Common myeloid progenitor, CD34-positive (primary cell): ENCODE data around the gene SYCE3.

ENCODE experiments used
- CTCF ChIA-PET: fragments of 350-600 bp; sonication (Branson Sonifier 250); formaldehyde crosslinking; loops from one replicate; lab custom pipeline; 2021; ENCODE audit warnings: antibody characterized with exemption; lab: Charles Lee
- POLR2A ChIA-PET: fragments of 350-600 bp; sonication (Branson Sonifier 250); formaldehyde crosslinking; loops from one replicate; lab custom pipeline; 2021; ENCODE audit warnings: antibody characterized with exemption; lab: Charles Lee
- DNase-seq, 3 donors: peaks; one replicate each; pipeline versions ENCODE4 v3.0.0 to v3.0.0-alpha.2; 2013
- H3K27ac ChIP-seq, 2 experiments: 1 replicate in 1 of 2; 2 replicates in 1 of 2; pipeline ENCODE4 v1.7.0; 2013; ENCODE audit warnings: inconsistent platforms in 2 of 2, low read length in 2 of 2, mild to moderate bottlenecking in 2 of 2, low read depth in 1 of 2, moderate library complexity in 1 of 2; ENCODE audit not compliant: severe bottlenecking in 2 of 2, insufficient read depth in 1 of 2, poor library complexity in 1 of 2
- H3K27me3 ChIP-seq, 5 experiments: replicated peaks in 2 of 5; 1 replicate in 3 of 5; 2 replicates in 2 of 5; pipeline versions ENCODE4 v1.6.1 to v1.7.0; 2013; ENCODE audit warnings: low read length in 4 of 5, mild to moderate bottlenecking in 2 of 5, moderate library complexity in 2 of 5, inconsistent platforms in 1 of 5; ENCODE audit not compliant: insufficient read depth in 5 of 5, control insufficient read depth in 4 of 5
- H3K36me3 ChIP-seq, 4 experiments: 1 replicate in 2 of 4; 2 replicates in 2 of 4; pipeline versions ENCODE4 v1.6.1 to v1.7.0; 2013; ENCODE audit warnings: low read length in 3 of 4, control low read depth in 1 of 4, mild to moderate bottlenecking in 1 of 4; ENCODE audit not compliant: control insufficient read depth in 4 of 4, insufficient read depth in 4 of 4
- H3K4me1 ChIP-seq, 4 experiments: 1 replicate in 3 of 4; 2 replicates in 1 of 4; pipeline versions ENCODE4 v1.6.1 to v1.7.1; 2013; ENCODE audit warnings: low read length in 3 of 4, mild to moderate bottlenecking in 3 of 4, control low read depth in 1 of 4, inconsistent platforms in 1 of 4, moderate library complexity in 1 of 4; ENCODE audit not compliant: control insufficient read depth in 4 of 4, insufficient read depth in 4 of 4; ENCODE audit errors: control extremely low read depth in 1 of 4
- H3K4me3 ChIP-seq, 7 experiments: 1 replicate in 4 of 7; 2 replicates in 3 of 7; pipeline versions ENCODE4 v1.5.1 to v1.7.0; 2013; ENCODE audit warnings: mild to moderate bottlenecking in 7 of 7, low read length in 6 of 7, moderate library complexity in 6 of 7, inconsistent platforms in 2 of 7, low read depth in 2 of 7, control low read depth in 1 of 7; ENCODE audit not compliant: insufficient read depth in 4 of 7, control insufficient read depth in 1 of 7; ENCODE audit errors: extremely low read depth in 1 of 7
- H3K9me3 ChIP-seq, 5 experiments: 1 replicate in 4 of 5; 2 replicates in 1 of 5; pipeline versions ENCODE4 v1.6.1 to v1.7.1; 2013; ENCODE audit warnings: low read length in 4 of 5, mild to moderate bottlenecking in 2 of 5, inconsistent platforms in 1 of 5, low read depth in 1 of 5, moderate library complexity in 1 of 5; ENCODE audit not compliant: control insufficient read depth in 4 of 5, insufficient read depth in 2 of 5; ENCODE audit errors: control extremely low read depth in 1 of 5
- WGBS: methylation state at CpG from one replicate; pipeline ENCODE4 v1.1.5; 2013; ENCODE audit not compliant: insufficient coverage; 5-methylcytosine and 5-hydroxymethylcytosine counted together

Gene SYCE3

DNA sequence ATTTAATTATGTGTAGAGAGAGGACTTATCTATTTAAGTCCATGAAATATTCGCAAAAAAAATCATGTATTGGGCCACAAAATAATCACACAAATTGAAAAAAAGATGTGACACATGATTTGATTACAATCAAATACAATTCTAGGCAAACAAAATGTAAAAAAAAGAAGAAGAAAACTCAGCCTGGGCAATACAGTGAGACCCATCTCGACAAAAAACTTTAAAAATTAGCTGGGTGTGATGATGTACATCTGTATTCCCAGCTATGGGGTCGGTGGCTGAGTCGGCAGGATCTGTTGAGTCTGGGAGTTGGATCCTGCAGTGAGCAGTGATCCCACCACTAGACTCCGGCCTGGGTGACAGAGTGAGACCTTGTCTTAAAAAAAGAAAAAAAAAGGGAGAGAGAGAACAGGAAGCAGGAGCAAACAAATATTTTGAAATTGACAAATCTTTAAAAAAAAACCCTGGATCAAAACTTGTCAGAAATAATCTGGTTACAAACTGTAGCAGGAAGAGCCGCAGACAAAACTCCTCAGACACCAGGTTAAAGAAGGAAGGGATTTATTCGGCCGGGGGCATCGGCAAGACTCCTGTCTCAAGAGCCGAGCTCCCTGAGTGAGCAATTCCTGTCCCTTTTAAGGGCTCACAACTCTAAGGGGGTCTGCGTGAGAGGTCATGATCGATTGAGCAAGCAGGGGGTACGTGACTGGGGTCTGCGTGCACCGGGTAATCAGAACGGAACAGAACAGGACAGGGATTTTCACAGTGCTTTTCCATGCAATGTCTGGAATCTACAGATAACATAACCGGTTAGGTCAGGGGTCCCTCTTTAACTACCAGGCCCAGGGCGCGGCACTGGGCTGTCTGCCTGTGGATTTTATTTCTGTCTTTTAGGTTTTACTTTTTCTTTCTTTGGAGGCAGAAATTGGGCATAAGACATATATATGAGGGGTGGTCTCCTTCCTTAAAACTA, 29.6 kb downstream of the SYCE3 start:
- Histone ChIP-seq H3K36me3 (no peaks in the 10 kb centered on the region), H3K9me3 (no peaks in the 10 kb centered on the region), H3K4me1 (peaks cover 2 to 54% (median 43%) of the 10 kb centered on the region in 4 experiments), H3K27me3 (peaks cover 0 to 41% (median 3%) of the 10 kb centered on the region in 5 experiments), H3K4me3 (peak overlapping the region in 2 of 7 experiments; percentile 62 to 86), H3K27ac (peak overlapping the region in 1 of 2 experiments; percentile 43)
- no peak for DNase-seq
- 95% methylated on average over 14 of the region's 19 CpGs for WGBS
- CTCF ChIA-PET, result interaction anchor here (1.3 kb wide), 1 partner anchor 10 kb away, joined by 3 read pairs; no protein-coding TSS in a partner anchor
- POLR2A ChIA-PET, result no interaction called here

DNA sequence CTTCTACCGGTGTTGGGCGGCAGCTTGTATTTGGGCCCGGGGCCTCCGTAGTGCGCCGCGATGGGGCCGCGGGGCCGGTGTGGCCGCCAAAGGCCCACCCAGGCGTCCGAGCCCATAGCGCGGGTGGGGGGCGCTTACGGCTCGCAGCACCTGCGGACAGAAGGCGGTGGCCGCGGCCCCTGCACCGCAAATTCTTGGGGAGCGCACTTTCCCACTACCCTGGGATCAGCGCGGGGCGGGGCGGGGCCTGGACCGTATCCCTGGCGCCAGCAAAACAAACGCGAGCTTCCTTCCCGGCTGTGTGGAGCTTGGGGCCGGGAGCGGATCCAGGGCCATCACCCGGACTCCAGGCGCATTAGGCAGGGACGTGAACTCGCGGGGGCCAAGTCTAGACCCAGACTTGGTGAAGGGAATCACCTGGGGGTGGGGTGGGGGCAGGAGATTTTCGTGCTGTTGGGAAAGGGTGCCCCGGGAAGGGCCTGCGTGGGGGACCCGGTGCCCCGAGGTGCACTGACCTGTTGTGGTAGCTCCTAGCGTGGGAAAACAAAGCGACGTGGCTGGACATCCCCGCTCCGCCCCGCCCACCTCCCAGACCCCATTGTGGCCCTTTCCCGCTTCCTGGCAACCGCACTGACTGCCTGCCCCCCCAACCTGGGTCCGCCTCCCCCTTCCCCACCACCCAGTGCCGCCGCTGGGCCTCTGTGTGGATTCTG, 30.6 kb downstream of the SYCE3 start:
- peaks cover 0 to 60% (median 48%) of the 10 kb centered on the region in 4 experiments for H3K4me1 ChIP-seq
- H3K27me3 ChIP-seq, result peaks cover 0 to 41% (median 3%) of the 10 kb centered on the region in 5 experiments
- POLR2A ChIA-PET, result interaction anchor here (0.5 to 0.9 kb wide), 2 partner anchors 16 to 505 kb away, joined by 3 to 4 read pairs; no protein-coding TSS in a partner anchor
- peak overlapping the region; percentile 37 to 86 (median 66) for H3K4me3 ChIP-seq
- WGBS, result under 1% methylated on average over 41 of the region's 56 CpGs
- H3K27ac ChIP-seq, result no peak overlapping the region
- no peaks in the 10 kb centered on the region for H3K36me3 ChIP-seq
- no peak for DNase-seq
- CTCF ChIA-PET, result interaction anchor here (1.3 kb wide), 1 partner anchor 9 kb away, joined by 3 read pairs; no protein-coding TSS in a partner anchor
- no peaks in the 10 kb centered on the region for H3K9me3 ChIP-seq

DNA sequence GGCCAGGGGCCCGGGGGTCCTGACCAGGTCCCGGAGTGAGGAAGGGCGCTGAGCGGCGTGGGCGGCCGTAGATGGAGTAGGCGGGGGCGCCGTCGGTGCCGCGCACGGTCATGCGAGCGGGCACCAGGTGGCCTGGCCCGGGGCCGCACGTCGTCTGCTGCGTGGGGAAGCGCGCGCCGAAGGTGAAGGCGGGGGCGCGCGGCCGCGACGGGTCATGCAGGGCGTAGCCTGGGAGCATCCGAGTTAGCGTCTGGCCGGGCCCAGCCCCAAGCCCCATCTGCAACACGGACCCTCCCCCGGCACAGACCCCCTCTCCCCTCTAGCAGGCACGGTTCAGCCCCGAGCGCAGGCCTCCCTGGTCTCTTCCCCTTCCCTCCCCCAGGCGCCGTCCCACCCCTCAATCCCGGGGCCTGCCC, 31.2 kb downstream of the SYCE3 start:
- ChIA-PET CTCF (no interaction called here), POLR2A (interaction anchor here (0.5 to 0.9 kb wide), 2 partner anchors 17 to 504 kb away, joined by 3 to 4 read pairs; no protein-coding TSS in a partner anchor)
- DNase-seq, result peak; percentile 32 to 74 (median 73)

DNA sequence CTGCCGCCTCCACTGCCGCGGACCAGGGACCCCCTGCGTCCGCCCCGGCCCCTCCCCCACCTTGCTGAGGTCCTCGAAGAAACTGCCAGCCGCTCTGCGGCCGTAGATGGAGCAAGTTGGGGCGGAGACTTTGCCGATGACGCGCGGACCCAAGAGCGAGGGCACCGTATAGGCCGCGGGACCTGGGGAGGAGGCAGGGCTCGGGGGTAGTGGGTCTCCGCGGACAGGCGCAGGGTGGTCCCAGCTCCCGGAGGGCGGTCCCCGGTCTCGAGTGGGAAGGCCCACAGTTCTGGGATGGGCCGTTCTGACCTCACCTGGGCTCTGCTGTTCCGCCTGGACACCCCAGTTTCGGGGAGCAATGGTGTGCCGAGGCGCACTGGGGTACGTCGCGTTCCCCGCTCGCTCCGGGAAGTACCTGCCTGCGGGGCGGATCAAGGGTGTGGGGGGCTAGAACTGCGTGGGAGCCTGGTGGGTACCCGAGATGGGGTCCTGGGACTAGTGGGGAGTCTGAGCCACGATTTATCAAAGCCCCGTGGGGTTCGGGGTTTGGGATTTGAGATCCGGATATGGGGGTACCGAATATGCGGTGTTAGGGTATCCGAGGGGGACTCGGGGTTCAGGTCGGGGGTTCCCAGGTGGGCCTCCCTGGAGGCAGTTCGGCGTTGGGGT, 31.7 kb downstream of the SYCE3 start:
- H3K4me3 ChIP-seq, result peak overlapping the region; percentile 37 to 86 (median 66)
- under 1% methylated on average over 45 of the region's 53 CpGs for WGBS
- ChIA-PET CTCF (no interaction called here), POLR2A (no interaction called here)
- no peaks in the 10 kb centered on the region for H3K9me3 ChIP-seq
- H3K27ac ChIP-seq, result peak overlapping the region in 1 of 2 experiments; percentile 83
- peaks cover 0 to 71% (median 57%) of the 10 kb centered on the region in 4 experiments for H3K4me1 ChIP-seq
- H3K36me3 ChIP-seq, result no peaks in the 10 kb centered on the region
- DNase-seq, result peak; percentile 71 to 87 (median 84)
- H3K27me3 ChIP-seq, result peaks cover 0 to 41% (median 3%) of the 10 kb centered on the region in 5 experiments

More for the DNA sequence above, 31.2 kb downstream of the SYCE3 start:
- H3K4me3 ChIP-seq, result peak overlapping the region; percentile 37 to 86 (median 66)
- no peaks in the 10 kb centered on the region for H3K36me3 ChIP-seq
- H3K27me3 ChIP-seq, result peaks cover 0 to 41% (median 3%) of the 10 kb centered on the region in 5 experiments
- 0% methylated on average over 34 of the region's 44 CpGs for WGBS
- H3K9me3 ChIP-seq, result no peaks in the 10 kb centered on the region
- peaks cover 0 to 66% (median 53%) of the 10 kb centered on the region in 4 experiments for H3K4me1 ChIP-seq
- peak overlapping the region in 1 of 2 experiments; percentile 83 for H3K27ac ChIP-seq

DNA sequence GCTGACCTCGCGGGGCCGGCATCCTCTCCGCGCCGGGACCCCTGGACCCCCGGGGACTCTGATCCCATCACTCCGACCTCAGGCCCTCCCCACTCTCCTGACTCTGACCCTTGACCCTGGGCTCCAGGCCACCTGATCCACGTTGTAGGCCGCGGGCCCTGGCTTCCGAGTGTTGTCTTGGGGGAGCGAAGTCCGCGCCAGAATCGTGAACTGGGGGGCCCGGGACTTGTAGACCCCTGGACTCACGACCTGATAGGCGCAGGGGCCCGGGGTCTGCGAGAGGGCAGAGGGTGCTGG, 32.2 kb downstream of the SYCE3 start:
- Histone ChIP-seq H3K4me3 (peak overlapping the region; percentile 32 to 86 (median 66)), H3K36me3 (no peaks in the 10 kb centered on the region), H3K27ac (no peak overlapping the region), H3K27me3 (peaks cover 0 to 41% (median 3%) of the 10 kb centered on the region in 5 experiments), H3K9me3 (no peaks in the 10 kb centered on the region), H3K4me1 (peaks cover 0 to 73% (median 57%) of the 10 kb centered on the region in 4 experiments)
- WGBS, result 4% methylated on average over 16 of the region's 21 CpGs
- ChIA-PET POLR2A (interaction anchor here (0.7 kb wide), 1 partner anchor 20 kb away, joined by 3 read pairs; no protein-coding TSS in a partner anchor), CTCF (no interaction called here)
- DNase-seq, result peak in 1 of 3 donors; percentile 48

DNA sequence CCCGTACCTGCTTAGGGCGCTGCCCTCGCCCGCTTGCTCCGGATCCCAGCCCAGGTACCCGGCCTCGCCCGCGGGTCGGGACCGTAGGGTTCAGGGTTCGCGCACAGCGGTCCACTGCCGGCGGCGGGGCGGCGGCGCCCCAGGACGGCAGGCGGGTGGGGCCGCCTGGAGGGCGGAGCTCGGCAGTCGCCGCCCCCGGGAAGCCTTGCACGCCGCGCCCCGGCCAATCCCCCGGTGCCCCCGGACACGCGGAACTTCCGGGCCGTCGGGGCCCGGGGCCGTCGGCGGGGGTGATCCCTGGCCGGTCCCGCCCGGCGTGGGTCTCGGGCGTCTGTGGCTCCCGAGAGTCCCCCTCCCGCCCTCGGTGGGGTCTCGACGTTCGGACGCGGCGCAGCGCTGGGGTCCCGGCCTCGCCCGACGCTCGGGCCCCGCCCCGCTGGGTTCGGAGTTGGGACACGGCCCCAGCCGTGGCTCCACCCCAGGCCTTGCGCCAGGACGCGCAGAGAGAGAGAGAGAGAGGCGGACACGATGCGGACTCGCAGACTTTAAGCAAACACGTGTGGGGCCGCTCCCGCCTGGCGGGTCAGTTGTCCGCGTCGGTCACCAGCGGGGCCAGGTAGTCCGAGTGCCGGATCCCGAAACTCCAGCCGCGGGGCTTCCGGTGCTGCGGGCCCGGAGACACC, 32.7 kb downstream of the SYCE3 start, which contains the start of gene TYMP:
Gene TYMP (minus strand): TSS at position 116 of the 683 bp plus-strand sequence. CDS start 303 bp downstream, outside the sequence.
- ChIA-PET POLR2A (interaction anchor here (0.7 kb wide), 1 partner anchor 20 kb away, joined by 3 read pairs; no protein-coding TSS in a partner anchor), CTCF (interaction anchor here (0.5 to 5.6 kb wide), 3 partner anchors 9 to 86 kb away, joined by 3 to 53 read pairs (median 3); no protein-coding TSS in a partner anchor)

More for the DNA sequence above, 32.7 kb downstream of the SYCE3 start, which contains the start of gene TYMP:
- Histone ChIP-seq H3K4me1 (peaks cover 0 to 76% (median 59%) of the 10 kb centered on the region in 4 experiments), H3K27me3 (peaks cover 0 to 41% (median 3%) of the 10 kb centered on the region in 5 experiments), H3K27ac (no peak within 1 kb of the TSS), H3K9me3 (no peaks in the 10 kb centered on the region), H3K4me3 (peak within 1 kb of the TSS; percentile 37 to 86 (median 66)), H3K36me3 (no peaks in the 10 kb centered on the region)
- DNase-seq, result peak; percentile 29 to 62 (median 56)
- WGBS, result under 1% methylated on average over 80 of the region's 92 CpGs
